GM13976 (cell line): ENCODE measurements around the gene ACMSD.
"Not testable (repeated sequence)": the region's sequence is repeated elsewhere in the genome, so short reads cannot be mapped to it uniquely, and the experiment has no call there.

Experiments used
- DNase-seq: peaks from one replicate; pipeline ENCODE4 v3.0.0; 2012; ENCODE audit warnings: low spot score
- CTCF ChIP-seq: IDR thresholded peaks from 2 replicates; pipeline ENCODE4 v1.5.1; 2012; ENCODE audit warnings: borderline replicate concordance, mild to moderate bottlenecking; ENCODE audit not compliant: insufficient read depth; ENCODE audit errors: extremely low read depth, missing control alignments, control extremely low read depth
- in situ Hi-C: fragments of 300-500 bp; cut with MboI; formaldehyde crosslinking; loops from one replicate; pipeline ENCODE4 v1.12.0; 2022; ENCODE audit warnings: low sequenced_read_pairs, mixed read lengths, inconsistent platforms; ENCODE audit not compliant: unreplicated experiment

Gene ACMSD

DNA sequence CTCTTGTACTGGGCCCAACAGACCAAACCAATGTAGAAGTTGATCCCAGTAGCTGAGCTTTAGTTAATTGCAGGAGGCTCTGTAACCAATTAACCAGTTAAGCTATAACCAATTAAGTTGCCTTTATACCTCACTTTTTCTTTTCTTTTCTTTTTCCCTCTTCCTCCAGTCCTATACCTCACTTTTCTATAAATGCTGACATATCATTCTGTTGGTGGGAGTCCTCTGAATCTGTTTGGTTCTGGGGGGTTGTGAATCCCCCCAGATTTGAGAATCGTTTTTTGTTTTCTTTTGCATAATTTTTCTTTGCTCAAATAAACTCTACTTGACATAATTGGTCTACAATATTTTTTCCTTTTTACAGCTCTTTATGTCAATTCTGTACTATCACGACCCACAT lies 38.1 kb upstream of the ACMSD start:
- DNase-seq: no peak
- in situ Hi-C loops: no loop called here

DNA sequence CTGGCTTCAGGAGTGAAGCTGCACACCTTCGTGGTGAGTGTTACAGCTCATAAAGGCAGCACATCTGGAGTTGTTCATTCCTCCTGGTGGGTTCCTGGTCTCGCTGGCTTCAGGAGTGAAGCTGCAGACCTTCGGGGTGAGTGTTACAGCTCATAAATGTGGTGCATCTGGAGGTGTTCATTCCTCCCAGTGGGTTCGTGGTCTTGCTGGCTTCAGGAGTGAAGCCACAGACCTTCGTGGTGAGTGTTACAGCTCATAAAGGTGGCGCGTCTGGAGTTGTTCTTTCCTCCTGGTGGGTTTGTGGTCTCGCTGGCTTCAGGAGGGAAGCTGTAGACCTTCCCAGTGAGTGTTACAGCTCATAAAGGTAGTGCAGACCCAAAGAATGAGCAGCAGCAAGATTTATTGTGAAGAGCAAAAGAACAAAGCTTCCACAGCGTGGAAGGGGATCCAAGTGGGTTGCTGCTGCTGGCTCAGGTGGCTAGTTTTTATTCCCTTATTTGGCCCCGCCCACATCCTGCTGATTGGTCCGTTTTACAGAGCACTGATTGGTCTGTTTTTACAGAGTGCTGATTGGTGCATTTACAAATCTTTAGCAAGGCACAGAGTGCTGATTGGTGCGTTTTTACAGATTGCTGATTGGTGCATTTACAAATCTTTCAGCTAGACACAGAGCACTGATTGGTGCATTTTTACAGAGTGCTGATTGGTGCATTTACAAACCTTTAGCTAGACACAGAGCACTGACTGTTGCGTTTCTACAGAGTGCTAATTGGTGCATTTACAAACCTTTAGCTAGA lies 34.6 kb upstream of the ACMSD start:
- in situ Hi-C loops, DNase-seq: not testable (repeated sequence)

More for the DNA sequence above, 38.1 kb upstream of the ACMSD start:
- TF ChIP-seq CTCF: no peak

DNA sequence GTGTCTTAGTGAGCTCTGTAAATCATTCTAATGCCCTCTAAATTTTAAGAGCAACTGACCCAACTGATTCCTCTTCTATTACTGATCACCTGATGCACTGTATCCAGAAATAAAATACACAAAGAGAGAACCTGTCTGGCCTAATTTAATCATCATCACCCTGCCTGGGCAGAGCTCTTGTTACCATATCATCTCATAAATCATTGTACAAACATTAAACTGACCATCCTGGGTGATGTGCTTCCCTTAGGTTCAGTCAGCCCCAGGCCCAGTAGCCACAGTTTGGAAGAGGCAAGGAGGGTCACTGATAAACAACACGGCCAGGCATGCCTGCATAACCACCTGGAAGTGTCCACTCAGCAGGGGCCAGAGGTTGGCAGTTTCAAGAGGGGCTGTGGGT lies 22.7 kb upstream of the ACMSD start:
- in situ Hi-C loops: no loop called here
- DNase-seq: no peak
- TF ChIP-seq CTCF: no peak

- no peak for DNase-seq
- TF ChIP-seq CTCF: no peak
- in situ Hi-C loops: no loop called here
Observed at GRCh38 chr2:134818321-134818720, 20.1 kb upstream of the ACMSD start.

DNA sequence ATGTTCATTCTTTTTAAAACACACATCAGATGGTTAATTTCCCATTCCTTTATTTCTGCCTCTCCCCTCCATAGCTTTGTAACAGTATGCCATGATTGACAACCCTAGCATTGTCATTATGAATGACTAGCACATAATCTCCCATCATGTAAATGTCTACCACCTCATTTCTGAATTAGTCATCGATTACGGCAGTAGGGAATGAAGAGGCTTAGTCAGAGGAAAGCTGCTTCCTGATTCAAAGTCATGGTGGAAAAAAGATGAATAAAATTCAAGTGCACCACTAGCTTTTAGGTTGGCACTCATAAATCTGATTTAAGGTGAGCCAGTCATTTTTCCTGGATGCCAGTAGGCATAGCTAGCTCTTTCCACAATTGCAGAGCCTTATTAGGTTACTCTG lies 19.1 kb upstream of the ACMSD start:
- DNase-seq: no peak
- in situ Hi-C loops: no loop called here
- TF ChIP-seq CTCF: no peak

- in situ Hi-C loops: no loop called here
- TF ChIP-seq CTCF: no peak
- DNase-seq: no peak
Observed at GRCh38 chr2:134823431-134823830, 15.0 kb upstream of the ACMSD start.

- TF ChIP-seq CTCF: no peak
- in situ Hi-C loops: no loop called here
- no peak for DNase-seq
Observed at GRCh38 chr2:134823832-134824231, 14.6 kb upstream of the ACMSD start.

- DNase-seq, in situ Hi-C loops: not testable (repeated sequence)
Observed at GRCh38 chr2:134825716-134826115, 12.7 kb upstream of the ACMSD start.
